ENCODE data around the gene MYOT.
"Not testable (repeated sequence)": the region's sequence is repeated elsewhere in the genome, so short reads cannot be mapped to it uniquely, and the experiment has no call there.

The MYOT gene

GRCh38 chr5:137856916-137857862 lies 10.5 kb upstream of the MYOT start:
- no peak for DNase-seq

- no peak for DNase-seq
Measured at GRCh38 chr5:137858223-137858916, 9.3 kb upstream of the MYOT start.

DNA sequence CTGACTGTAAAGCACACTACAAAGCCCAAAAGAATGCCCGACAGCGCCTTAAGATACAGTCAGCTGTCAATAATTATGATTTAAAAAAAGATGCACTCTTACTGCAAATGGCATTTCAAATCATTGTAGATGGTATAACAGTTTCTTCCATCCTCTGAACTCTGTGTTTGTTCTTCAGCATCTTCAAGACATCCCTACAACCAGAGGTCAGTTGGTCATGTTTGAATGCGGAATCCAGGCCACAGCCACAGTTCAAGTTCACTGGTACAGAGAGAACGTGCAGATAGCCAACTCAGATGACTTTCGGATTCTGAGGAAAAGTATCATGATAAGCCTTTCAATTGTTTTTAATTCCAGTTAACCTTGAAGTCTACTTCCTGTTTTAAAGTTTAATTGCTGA lies 8.7 kb upstream of the MYOT start:
- no peak for DNase-seq

DNA sequence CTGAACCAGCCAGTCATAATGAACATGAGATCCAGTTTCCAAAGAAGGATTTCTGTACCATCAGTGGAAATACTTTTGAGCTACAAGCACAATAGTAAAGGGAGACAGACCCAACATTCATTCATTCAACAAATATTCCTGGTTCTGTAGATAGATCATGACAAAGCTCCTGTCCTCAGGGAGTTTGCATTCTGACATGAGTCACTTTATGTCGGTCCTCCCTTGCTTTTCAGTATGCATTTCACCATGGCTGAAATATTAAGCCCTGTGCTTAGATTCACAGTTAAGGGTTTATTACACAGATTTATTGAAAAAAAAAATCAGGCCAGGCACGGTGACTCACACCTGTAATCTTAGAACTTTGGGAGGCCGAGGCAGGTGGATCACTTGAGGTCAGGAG lies 5.4 kb upstream of the MYOT start:
- no peak for DNase-seq

GRCh38 chr5:137863653-137864052 lies 4.0 kb upstream of the MYOT start:
- DNase-seq = not testable (repeated sequence)

GRCh38 chr5:137866541-137867388 lies 895 bp upstream of the MYOT start:
- no peak for DNase-seq

- DNase-seq = no peak
Measured at GRCh38 chr5:137870647-137871339, 3.1 kb downstream of the MYOT start.

- DNase-seq = no peak
Measured at GRCh38 chr5:137871571-137871970, 3.9 kb downstream of the MYOT start.

- no peak for DNase-seq
Measured at GRCh38 chr5:137872466-137872865, 4.8 kb downstream of the MYOT start.

DNA sequence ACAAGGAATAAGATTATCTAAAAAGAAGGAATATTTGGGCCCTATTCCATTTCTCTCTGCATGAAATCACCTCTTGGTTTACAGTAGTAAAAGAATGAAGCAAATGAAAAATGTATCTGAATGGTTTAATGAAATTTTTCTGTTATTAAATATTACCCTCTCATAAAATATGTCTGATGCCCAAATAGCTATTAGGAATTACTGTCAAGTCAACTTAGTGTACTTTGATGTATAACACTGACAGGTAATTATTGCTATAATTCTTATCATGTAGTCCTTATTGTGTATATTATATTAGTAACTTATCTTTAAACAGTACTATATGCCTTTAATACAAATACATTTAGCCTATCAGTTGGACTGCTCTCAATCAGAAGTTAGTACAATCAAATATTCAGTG lies 8.4 kb downstream of the MYOT start:
- no peak for DNase-seq

GRCh38 chr5:137880313-137880712 lies 12.7 kb downstream of the MYOT start:
- no peak for DNase-seq

DNA sequence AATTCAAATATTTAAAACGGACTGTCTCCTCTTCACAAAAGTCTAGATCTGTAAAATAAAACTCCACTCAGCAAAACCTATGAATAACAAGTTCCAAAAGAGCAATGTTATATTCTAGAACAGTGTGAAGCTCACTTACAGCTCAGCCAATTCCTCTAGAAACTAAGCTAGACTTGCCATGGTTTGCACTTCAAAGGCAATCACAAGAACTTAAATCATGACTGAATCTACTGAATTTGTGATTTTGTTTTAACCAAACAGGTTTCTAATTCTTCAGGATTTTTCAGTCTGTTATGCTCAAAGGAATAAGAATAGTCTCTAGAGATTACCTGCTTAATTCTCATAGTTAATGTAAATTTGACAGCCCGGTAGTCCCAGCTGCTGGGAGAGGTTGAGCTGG lies 20.2 kb downstream of the MYOT start:
- no peak for DNase-seq

- DNase-seq = no peak
Measured at GRCh38 chr5:137888466-137888862, 20.8 kb downstream of the MYOT start.

GRCh38 chr5:137888863-137889759 lies 21.5 kb downstream of the MYOT start, which contains the start of gene PKD2L2:
Gene PKD2L2, plus strand, starts transcription at chr5:137889457. Its CDS starts 35 bp downstream, at chr5:137889492.
- DNase-seq = peak; percentile 74

DNA sequence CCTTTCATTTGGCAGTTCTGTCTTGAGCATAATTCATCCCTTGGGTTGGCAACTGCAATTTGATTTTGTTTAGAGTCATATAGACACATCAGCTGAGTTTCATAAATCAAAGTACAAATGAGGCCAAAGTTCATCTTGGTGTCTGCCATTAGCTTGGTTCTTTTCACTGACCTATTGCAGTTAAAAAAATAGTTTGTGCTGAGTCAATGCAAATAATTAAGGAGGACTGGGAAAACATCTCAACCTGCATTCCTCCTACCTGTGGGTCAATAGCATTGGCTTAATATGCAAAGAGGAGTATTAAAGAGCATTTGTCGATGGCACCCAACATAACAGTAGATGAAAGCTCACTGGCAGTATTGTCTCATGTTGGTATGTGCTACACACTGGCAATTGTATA lies 23.2 kb downstream of the MYOT start:
- no peak for DNase-seq

- DNase-seq = no peak
Measured at GRCh38 chr5:137891849-137892248, 24.2 kb downstream of the MYOT start.

GRCh38 chr5:137894586-137894985 lies 26.9 kb downstream of the MYOT start:
- no peak for DNase-seq

- no peak for DNase-seq
Measured at GRCh38 chr5:137896560-137896959, 28.9 kb downstream of the MYOT start.

DNA sequence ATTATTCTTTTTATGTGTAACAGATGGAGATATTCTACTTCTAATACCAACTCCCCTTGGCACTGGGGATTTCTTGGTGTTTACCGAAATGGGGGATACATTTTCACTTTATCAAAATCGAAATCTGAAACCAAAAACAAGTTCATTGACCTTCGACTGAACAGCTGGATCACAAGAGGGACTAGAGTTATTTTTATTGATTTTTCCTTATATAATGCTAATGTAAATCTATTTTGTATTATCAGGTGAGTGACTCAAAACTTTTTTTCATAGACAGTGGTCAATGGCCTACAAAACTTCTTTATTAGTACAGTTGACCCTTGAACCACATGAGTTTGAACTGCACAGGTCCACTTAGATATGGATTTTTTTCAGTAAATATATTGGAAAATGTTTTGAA lies 31.8 kb downstream of the MYOT start:
- DNase-seq = no peak

DNA sequence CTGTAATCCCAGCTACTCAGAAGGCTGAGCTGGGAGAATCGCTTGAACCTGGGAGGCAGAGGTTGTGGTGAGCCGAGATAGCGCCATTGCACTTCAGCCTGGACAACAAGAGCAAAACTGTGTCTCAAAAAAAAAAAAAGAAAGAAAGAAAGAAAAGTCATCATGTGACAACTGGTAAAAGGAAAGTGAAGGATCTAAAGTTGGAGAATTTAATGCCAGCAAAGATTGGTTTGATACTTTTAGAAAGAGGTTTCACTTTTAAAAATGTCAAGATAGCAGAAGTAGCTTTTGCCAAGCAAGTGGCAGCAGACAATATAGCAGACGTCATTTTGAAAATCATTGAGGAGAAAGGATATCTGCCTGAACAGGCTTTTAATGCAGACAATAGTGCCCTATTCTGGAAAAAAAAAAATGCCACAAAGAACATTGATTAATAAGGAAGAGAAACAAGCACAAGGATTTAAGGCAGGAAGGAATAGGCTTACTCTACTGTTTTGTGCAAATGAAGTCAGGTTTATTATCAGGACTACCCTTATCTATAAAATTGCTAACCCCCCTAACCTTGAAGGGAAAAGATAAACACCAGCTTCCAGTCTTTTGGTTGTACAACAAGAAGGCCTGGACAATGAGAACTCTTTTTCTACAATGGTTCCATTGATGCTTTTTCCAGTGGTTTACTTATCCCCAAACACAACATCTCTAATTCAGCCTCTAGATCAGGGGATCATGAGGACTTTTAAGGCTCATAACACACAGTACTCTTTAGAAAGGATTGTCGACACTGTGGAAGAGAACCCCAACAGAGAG lies 33.6 kb downstream of the MYOT start:
- DNase-seq = no peak

All from activated gamma-delta T cell treated with Interleukin-2 at 50 U/mL for 16 hours (primary cell).